ENCODE results near the gene MIX23. TPM values are rescaled to one million over a fixed set of nuclear protein-coding genes. Genes with fewer than 3 reads are reported as not detected.

The MIX23 gene
- polyA plus RNA-seq, 3 donors, result 3.9 to 8.2 (median 5.2) TPM

- intact Hi-C loops (cut with micrococcal nuclease), result no loop called here
- Histone ChIP-seq H3K4me2 (replicated peaks; ENCODE audit: extremely low read depth, low read length, poor library complexity, severe bottlenecking) (no peak overlapping the region), H3K79me2 (ENCODE audit: insufficient read depth, low read length) (peaks cover 63% of the 10 kb centered on the region), H2AFZ (ENCODE audit: insufficient read depth, low read depth, low read length, poor library complexity, severe bottlenecking) (no peak overlapping the region), H3K4me3 (replicated peaks in 1 of 3; ENCODE audit: low read depth in 2 of 3, low read length in 3 of 3) (no peak overlapping the region), H4K20me1 (ENCODE audit: insufficient read depth, low read length) (no peaks in the 10 kb centered on the region), H3K9me3 (replicated peaks in 1 of 2; ENCODE audit: control insufficient read depth in 1 of 2, insufficient read depth in 1 of 2, low read length in 2 of 2) (no peaks in the 10 kb centered on the region), H3K4me1 (ENCODE audit: control insufficient read depth in 1 of 2, insufficient read depth in 2 of 2, low read length in 2 of 2) (peaks cover 15 to 17% of the 10 kb centered on the region in 2 donors), H3K27ac (ENCODE audit: low read depth in 1 of 2, low read length in 2 of 2) (no peak overlapping the region), H3K27me3 (ENCODE audit: control insufficient read depth in 2 of 2, insufficient read depth in 2 of 2, low read length in 2 of 2) (no peaks in the 10 kb centered on the region), H3K36me3 (replicated peaks in 1 of 2; ENCODE audit: control insufficient read depth in 1 of 2, insufficient read depth in 2 of 2, low read length in 2 of 2) (no peaks in the 10 kb centered on the region), H3K9ac (ENCODE audit: insufficient read depth, low read length, poor library complexity, severe bottlenecking) (no peak overlapping the region)
- 40% methylated on average over 1 of the region's 4 CpGs for WGBS (ENCODE audit: insufficient coverage)
- Mint-ChIP-seq H3K27ac (no peak overlapping the region), H3K9me3 (no peaks in the 10 kb centered on the region), H3K4me3 (no peak overlapping the region), H3K4me1 (peaks cover 29% of the 10 kb centered on the region), H3K36me3 (peaks cover 6 to 9% of the 10 kb centered on the region in 2 donors), H3K27me3 (ENCODE audit: low read depth in 3 of 3) (peaks cover 0 to 1% (median 0%) of the 10 kb centered on the region in 3 donors)
- no peak for TF ChIP-seq CTCF (IDR thresholded peaks at IDR 0.05)
- no peak for DNase-seq
Measured at GRCh38 chr3:122377975-122378374, 5.1 kb downstream of the MIX23 start.

DNA sequence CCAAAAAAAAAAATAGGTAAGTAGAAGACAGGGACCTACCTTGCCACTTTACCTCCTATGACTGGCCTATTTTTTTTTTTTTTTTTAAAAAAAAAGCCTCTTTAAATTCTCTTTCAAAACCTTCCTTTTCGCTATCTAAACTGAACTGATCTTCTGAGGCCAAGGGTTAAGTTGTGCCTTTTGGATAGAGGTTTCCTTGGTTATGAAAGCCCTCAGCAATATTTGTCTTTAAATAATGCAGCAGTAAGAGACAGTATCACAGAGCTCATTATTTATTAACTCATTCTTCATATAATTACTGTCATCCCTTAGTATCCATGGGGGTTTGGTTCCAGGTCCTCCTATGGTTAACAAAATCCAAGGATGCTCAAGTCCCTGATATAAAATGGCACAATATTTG is 9.0 kb downstream of the MIX23 start:
- H3K4me3 ChIP-seq (replicated peaks in 1 of 3; ENCODE audit: low read depth in 2 of 3, low read length in 3 of 3), result no peak overlapping the region
- no peak for DNase-seq
- intact Hi-C loops (cut with micrococcal nuclease), result no loop called here
- no peak overlapping the region for H3K9ac ChIP-seq (ENCODE audit: insufficient read depth, low read length, poor library complexity, severe bottlenecking)
- peaks cover 26% of the 10 kb centered on the region for H3K4me1 Mint-ChIP-seq
- H3K36me3 Mint-ChIP-seq, result peaks cover 11 to 17% of the 10 kb centered on the region in 2 donors
- peaks cover 32% of the 10 kb centered on the region for H3K79me2 ChIP-seq (ENCODE audit: insufficient read depth, low read length)
- no peaks in the 10 kb centered on the region for H4K20me1 ChIP-seq (ENCODE audit: insufficient read depth, low read length)
- H3K4me2 ChIP-seq (replicated peaks; ENCODE audit: extremely low read depth, low read length, poor library complexity, severe bottlenecking), result no peak overlapping the region
- peaks cover 15 to 20% of the 10 kb centered on the region in 2 donors for H3K4me1 ChIP-seq (ENCODE audit: control insufficient read depth in 1 of 2, insufficient read depth in 2 of 2, low read length in 2 of 2)
- H3K36me3 ChIP-seq (replicated peaks in 1 of 2; ENCODE audit: control insufficient read depth in 1 of 2, insufficient read depth in 2 of 2, low read length in 2 of 2), result peaks cover 0 to 8% of the 10 kb centered on the region in 2 donors
- no CpG with 5 or more reads among the region's 1 CpG for WGBS (ENCODE audit: insufficient coverage)
- H3K27me3 ChIP-seq (ENCODE audit: control insufficient read depth in 2 of 2, insufficient read depth in 2 of 2, low read length in 2 of 2), result no peaks in the 10 kb centered on the region
- no peak overlapping the region for H3K4me3 Mint-ChIP-seq
- H3K27ac ChIP-seq (ENCODE audit: low read depth in 1 of 2, low read length in 2 of 2), result no peak overlapping the region
- no peak overlapping the region for H3K27ac Mint-ChIP-seq
- H2AFZ ChIP-seq (ENCODE audit: insufficient read depth, low read depth, low read length, poor library complexity, severe bottlenecking), result no peak overlapping the region
- H3K9me3 Mint-ChIP-seq, result no peaks in the 10 kb centered on the region
- peaks cover 0 to 1% (median 0%) of the 10 kb centered on the region in 3 donors for H3K27me3 Mint-ChIP-seq (ENCODE audit: low read depth in 3 of 3)
- no peak for TF ChIP-seq CTCF (IDR thresholded peaks at IDR 0.05)
- no peaks in the 10 kb centered on the region for H3K9me3 ChIP-seq (replicated peaks in 1 of 2; ENCODE audit: control insufficient read depth in 1 of 2, insufficient read depth in 1 of 2, low read length in 2 of 2)

Data from CD14-positive monocyte (primary cell).